Muscle of back (tissue), 11 donors: ENCODE results near the gene SFMBT2. TPM values are rescaled to one million over a fixed set of nuclear protein-coding genes. Genes with fewer than 3 reads are reported as not detected.
"Not testable (repeated sequence)": the region's sequence is repeated elsewhere in the genome, so short reads cannot be mapped to it uniquely, and the experiment has no call there.

ENCODE experiments used
- DNase-seq, 3 donors: peaks; one replicate each; pipeline versions ENCODE4 v3.0.0 to v3.0.0-alpha.2; 2013
- polyA plus RNA-seq, 10 donors: library from polyadenylated mRNA; unstranded; fragments of 120-200 nt; gene quantifications; one replicate each; pipeline ENCODE4 v1.2.1, GENCODE V29; 2013; ENCODE audit not compliant: insufficient read length in 10 of 10

Gene SFMBT2
- polyA plus RNA-seq, 10 donors: 7.0 to 11.4 (median 8.2) TPM

DNA sequence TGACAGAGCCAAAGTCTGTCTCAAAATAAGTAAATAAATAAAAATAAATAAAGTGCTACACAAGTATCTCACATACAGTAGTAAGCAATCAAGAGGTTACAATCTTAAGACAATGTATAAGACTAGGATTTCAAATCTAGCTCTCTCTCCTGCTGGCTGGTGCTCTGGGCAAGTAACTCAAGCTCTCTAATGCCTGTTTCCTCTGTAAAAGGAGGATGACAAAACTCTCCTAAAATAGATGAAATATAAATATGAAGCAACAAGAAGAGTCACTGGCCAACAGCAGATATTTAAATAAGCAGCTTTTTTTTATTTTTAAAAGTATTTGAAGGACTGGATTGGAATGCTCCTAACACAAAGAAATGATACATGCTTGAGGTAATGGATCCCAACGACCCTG lies 7.2 kb downstream of the SFMBT2 start:
- no peak for DNase-seq

DNA sequence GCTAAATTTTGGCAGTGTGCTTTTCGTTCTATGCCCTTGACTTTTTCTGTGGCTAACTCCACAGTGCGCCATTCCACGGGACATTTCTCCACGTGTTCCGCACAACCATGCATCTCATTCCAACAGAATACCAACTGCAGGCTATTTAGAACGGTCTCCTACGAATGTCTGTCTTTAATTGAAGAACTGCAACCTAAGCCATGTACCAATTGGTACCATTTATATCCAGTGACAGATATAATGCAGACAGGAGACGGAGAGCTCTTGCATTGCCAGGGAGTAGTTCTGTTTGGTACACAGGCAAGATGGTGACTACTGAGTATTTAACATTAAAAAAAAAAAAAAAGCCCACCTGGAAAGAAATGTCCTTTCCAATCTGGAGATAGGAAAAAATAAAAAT lies 9.1 kb downstream of the SFMBT2 start:
- no peak for DNase-seq

DNA sequence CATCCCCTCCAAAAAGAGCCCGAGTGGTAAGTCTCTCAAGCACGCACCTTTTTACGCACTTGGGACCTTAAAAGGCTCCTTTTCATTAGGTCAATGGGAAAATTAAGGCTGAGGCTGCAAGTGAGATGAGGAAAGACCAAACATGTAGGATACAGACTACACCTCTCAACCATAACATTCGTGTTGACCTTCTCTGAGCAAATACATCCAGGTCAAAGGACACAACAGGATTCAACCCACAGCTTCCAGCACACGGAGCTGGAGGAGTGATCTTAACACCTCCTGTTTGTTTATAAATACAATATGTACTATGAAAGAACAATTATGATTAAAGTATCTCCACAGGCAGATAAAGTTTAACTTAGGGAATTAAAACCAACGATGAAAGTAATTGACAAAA lies 9.7 kb downstream of the SFMBT2 start:
- DNase-seq: no peak

DNA sequence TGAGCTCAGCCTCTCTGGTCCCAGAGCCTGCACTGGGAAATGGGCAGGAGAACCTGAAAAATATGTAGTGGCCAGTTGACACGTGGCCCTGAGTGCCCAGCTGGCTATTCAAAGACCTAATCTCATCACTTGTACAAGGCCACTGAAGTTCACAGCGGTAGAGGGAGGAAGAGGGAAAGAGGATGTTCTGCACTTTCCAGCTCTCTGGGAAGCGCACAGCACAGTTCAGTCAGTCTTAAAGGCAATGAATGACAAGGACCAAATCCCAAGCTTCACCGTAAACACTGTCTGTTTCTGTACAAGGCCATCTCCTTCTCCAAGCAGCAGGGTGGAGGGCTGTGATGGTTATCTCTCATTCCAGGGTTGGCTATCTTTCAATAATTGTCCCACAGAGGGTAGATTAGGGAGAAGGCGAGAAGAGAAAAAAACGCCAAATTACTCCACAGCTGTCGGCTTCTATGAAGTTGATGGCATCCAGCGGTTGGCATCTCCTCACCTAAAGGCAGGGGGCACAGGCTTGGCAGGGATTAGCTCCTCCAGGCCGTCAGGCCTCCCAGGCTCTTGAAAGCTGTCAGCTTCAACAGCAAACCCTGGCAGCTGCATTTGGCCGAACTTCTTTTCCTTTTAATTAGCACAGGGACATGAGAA lies 10.6 kb downstream of the SFMBT2 start:
- no peak for DNase-seq

DNA sequence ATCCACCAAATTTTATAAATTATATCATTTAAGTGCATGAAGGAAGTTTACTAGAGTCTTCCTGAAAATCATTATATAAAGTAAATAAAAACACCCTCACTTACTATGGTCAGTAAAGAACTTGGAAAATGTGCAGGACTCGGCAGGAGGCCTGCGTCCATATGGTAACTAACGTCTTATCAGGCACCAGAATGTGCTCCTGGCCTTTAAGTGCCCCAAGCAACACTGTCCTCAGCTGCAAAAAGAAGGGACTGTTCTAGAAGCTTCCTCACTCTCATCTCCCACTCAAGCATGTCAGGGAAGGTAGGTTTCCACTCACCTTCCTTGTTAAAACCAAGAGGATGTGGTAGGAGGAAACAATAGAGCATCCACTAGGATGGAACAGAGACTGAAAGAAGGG lies 11.3 kb downstream of the SFMBT2 start:
- DNase-seq: no peak

DNA sequence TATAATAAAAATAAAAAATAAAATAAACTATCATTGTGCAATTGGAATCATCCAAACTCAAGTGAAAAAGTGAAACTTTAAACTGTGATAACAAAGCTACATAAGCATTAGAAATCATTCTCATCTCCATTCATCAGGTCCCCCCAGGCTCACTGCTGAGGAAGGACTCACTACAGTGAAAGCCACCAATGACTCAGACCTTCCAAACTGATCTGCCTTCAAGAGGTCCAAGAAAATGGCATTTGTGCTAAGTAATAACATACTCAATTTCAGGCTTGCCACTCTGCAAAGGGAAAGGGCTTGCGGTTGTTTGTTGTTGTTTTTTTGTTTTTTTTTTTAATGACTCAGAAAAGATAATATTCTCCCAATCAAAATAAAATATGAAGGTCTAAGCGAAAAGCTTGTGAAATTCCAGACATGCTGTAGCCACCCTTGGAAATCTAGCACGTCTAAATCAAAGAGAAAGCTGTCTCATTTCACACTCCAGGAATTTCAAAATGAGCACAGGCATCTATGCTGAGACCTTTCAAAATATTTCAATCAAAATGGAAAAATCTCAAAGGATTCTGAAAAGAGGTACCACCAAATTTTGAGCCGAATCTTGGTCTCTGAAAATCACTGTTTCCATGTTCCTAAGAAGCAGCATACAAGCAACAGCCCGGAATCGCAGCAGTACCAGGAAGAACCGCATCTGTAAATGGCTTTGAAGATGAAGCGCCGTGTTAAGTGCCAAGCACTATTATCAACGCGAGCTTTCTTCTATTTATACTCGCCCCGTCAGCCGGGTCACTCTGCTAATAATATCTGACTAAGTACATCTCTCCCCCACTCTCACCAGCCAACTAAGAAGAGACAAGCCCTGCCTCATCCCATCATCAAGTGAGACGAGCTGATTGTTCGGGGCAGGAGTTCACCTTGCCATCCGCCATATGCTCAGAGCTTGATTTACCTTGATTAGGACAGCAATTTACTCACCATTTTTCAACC lies 13.5 kb downstream of the SFMBT2 start:
- DNase-seq: no peak

DNA sequence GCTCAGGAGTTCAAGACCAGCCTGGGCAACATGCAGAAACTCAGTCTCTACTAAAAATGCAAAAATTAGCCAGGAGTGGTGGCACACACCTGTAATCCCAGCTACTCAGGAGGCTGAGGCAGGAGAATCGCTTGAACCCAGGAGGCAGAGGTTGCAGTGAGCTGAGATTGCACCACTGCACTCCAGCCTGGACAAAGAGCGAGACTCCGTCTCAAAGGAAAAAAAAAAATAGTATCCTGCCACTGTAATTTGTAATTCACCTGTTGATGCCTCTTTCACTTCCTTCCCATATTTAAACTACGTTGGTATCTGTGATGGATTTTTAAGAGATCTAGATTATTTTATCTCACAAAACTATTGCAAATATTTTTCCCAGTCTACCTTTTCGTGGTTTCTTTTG lies 18.5 kb downstream of the SFMBT2 start:
- DNase-seq: not testable (repeated sequence)

DNA sequence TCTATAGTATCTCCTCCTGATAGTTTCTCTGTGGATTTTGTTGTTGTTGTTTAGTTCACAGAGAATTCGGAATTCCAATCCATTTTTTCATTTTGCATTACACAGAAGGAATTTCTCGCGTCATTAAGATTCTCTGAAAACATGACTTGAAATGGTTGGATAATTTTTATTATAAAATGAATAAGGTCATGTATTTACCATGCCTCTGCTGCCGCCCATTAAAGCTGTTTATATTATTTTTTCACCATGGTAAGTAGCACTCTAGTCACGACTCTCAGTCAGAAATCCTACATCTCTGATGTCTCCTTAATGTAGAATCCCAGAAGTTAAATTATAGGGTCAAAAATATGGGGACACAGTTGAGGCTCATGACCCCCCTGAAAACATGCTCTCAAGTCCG lies 19.1 kb downstream of the SFMBT2 start:
- no peak for DNase-seq

DNA sequence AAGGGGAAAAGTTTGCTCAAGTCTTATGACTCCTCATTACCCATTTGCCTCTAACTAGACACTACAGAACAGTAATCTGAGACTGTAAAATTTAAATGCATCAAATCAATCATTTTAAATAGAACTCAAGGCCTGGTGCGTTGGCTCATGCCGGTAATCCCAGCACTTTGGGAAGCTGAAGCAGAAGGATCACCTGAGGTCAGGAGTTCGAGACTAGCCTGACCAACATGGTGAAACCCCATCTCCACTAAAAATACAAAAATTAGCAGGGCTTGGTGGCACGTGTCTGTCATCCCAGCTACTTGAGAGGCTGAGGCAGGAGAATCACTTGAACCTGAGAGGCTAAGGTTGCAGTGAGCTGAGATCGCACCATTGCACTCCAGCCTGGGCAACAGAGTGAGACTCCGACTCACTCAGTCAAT lies 20.1 kb downstream of the SFMBT2 start:
- DNase-seq: not testable (repeated sequence)

DNA sequence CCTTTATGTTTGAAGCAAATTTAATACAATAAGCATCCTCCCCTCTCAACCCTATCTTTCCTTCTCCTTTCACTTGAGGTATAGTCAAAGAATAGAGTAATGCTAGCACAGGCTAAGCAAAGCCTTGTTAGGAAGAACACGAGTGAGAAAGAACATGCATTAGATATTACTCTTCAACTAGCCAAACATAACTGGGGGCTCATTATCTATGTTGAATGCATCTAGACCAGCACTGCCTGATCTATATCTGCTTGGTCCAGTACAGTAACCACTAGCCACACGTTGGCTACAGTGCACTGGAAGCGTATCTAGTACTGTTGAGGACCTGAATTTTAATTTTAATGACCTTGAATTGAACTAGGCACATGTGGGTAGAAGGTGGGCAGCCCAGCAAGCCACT lies 21.0 kb downstream of the SFMBT2 start:
- DNase-seq: no peak

DNA sequence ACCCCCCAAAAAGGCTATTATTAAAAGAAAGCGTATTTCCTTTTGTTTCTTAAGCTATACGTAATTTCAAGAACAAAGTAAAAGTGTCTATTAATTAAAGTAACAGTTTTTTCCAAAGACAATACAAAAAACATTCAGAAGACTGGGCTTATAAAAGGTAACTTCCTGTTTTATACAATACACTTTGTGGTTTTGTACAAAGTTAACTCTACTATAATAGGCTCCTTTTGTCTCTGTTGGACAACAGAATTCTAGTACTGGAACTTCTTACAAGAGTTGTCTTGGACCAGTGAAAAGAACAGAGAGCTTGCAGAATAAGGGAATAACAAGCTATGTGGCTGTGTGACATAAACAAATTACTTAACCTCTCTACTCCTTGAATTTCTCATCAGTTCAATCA lies 21.5 kb downstream of the SFMBT2 start:
- DNase-seq: no peak

DNA sequence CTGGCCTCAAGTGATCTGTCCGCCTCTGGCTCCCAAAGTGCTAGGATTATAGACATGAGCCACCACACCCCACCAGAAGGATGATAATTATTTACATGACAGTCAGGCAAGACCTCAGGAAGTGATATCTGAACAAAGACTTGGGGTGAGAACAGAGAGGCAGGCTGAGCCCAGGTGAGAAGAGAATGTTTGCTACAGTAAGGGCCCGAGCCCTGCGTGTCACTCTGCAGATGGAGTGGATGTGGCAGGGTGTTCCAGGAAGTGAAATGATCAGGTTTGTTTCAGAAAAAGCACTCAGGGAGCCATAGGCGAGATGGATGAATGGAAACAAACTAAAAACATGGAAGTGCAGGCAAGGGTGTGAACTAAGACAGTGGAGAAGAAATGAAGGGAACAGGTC lies 22.2 kb downstream of the SFMBT2 start:
- DNase-seq: no peak

DNA sequence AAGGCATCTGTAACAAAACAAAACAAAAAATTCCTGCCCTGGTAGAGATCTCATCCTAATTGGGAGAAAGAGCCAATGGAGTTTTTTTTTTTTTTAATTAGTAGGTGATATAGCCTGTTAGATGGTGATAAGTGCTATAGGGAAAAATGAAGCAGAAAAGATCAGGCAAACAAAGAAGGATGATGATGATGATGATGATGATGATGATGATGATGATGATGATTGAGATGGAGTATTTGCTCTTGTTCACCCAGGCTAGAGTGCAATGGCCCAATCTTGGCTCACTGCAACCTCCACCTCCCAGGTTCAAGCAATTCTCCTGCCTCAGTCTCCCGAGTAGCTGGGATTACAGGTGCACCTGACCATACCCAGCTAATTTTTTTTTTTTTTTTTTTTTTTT lies 22.7 kb downstream of the SFMBT2 start:
- not testable (repeated sequence) for DNase-seq

DNA sequence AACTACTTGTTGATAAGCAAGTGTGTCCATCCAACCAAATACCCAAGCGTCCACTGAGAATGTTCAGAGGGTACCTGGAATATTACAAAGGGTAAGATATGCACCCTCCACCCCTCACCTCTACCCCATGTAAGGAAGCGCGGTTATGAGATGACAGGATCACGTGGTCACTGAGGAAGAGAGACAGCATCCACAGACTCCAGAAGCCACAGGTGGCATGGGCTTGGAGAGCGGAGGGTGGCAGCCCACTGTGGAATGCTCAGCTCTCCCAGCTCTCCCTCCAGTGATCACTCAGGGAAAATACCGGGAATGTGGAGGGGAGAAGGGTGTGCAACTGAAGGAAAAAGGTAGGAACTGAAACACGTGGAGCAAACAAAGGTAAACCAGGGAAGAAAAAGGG lies 25.7 kb downstream of the SFMBT2 start:
- no peak for DNase-seq

DNA sequence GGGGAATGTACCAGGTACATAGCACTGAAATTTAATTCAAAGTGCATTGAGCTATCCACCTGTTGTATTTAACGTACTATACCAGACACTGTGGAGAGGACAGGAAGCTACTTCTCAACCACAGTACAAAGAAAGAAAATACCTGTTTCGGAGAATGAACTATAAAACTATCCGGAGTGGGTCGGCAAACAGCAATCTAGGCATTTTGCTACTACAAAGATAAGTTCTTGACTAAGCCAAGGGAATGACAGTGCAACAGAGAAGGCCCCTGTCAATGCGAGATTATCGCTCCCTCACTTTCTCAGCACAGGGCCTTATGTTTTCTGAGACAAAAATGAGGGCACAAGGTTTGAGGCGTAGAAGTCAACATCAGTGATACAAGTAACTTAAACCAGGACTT lies 27.4 kb downstream of the SFMBT2 start:
- no peak for DNase-seq

DNA sequence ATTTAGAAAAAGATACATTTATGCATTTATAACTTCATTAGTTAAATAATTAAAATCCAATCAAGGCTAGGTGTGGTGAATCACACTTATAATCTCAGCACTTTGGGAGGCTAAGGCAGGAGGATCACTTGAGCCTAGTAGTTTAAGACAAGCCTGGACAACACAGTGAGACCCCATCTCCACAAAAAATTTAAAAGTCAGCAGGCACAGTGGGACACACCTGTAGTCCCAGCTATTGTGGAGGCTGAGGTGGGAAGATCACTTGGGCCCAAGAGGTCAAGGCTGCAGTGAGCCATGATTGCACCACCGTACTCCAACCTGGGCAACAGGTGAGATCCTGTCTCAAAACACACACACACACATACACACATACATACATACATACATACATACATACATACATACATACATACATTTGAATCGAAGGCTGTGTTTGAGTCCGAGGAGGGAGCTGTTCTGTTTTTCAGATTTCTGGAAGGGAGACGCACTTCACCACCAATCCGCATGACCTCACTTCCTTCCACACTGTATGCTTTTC lies 30.1 kb downstream of the SFMBT2 start:
- DNase-seq: no peak

DNA sequence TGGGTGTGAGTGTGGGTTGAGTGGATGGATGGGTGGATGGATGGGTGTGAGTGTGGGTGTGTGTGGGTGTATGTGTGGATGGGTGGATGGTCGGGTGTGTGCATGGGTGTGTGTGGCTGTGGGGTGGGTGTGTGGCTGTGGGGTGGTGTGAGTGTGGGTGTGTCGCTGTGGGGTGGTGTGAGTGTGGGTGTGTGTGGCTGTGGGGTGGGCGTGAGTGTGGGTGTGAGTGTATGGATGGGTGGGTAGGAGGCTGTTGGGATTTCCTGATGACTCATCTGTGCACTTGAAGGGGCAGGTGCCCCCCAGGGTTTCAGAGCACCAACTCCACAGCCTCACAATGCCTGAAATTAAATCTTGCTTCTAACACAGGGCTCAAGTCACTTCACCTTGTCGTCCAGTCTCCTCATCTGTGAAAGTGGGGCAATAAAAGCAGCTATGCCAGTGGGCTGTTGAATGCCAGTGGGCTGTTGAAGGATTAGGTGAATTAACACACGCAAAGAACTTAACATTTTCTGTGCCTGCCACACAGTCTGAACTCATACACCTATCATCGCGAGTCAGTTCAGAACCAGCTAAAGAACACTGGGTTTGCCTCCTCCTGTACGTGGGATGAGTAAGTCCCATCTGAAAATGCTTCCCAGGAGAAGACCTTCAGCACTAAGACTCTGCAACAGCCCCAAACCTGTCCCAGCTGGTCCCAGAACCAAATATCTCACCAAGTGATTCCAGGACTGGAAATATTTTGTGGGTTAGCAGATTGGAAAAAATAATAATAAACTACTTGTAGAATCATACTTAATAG lies 32.0 kb downstream of the SFMBT2 start:
- no peak for DNase-seq

DNA sequence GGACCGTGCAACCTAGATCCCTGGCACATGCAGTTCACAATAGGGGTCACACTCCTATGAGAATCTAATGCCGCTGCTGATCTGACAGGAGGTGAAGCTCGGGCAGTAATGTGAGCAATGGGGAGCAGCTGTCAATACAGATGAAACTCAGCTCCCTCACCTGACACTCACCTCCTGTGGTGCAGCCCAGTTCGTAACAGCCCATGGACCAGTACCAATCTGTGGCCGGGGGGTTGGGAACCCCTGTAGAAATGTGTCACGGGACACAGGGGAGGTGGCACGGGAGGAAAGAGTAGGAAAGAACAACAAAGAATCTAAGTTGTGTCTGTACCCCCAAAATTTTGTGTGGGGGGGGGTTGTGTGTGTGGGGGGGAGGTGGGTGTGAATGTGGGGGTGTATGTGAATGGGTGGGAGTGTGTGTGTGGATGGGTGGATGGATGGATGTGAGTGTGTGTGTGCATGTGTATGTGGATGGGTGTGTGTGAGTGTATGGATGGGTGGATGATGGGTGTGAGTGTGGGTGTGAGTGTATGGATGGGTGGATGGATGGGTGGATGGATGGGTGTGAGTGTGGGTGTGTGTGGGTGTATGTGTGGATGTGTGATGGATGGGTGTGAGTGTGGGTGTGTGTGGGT lies 33.1 kb downstream of the SFMBT2 start:
- no peak for DNase-seq

DNA sequence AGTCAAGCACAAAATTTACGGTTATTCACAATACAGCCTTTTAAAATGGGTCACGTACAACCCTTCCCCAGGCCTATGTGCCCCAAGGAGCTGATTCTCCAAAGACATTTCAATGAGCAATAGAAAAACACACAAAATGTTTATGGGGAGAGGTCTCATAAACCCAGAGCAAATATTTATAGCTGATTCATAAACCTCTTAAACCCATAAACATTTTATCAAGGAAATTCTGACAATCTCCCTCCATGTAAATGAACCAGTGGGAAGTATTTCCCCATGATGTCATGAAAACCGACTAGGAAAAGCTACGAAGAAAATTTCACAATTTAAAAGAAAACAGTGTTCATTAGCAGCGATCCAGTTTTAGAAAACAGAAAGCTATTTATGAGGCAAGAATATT lies 36.0 kb downstream of the SFMBT2 start:
- no peak for DNase-seq

DNA sequence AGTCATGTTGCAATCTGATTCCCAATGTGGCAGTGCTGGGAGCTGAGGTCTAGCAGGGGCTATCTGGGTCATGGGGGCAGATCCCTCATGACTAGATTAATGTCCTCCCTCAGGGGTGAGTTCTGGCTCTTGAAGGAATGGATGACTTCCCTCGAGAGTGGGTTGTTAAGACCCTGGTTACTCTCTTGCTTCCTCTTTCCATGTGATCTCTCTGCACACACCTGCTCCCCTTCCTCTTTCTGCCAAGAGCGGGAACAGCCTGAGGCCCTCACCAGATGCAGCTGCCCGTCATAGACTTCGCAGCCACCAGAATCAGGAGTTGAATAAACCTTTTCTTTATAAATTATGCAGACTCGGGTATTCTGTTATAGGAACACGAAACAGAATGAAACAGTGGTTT lies 37.8 kb downstream of the SFMBT2 start:
- no peak for DNase-seq

DNA sequence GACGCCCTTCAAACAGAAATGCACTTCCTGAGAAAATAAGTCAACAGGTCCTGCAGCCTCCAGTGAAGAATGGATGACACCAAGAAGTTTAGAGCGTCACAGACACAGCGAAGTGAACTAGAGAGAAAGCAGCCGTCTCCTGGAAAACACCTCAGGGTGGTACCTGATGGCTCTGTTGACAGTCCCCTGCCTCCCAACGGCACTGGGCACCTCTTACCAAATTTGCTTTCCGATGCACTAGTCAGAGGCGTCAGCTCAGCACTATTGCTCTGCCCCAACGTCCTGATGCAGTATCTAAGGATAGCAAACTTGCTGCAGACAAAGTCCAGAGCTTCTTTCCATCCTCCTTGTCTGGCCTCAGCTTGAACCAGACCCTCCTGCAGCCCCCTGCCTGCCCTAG lies 38.3 kb downstream of the SFMBT2 start:
- DNase-seq: no peak

DNA sequence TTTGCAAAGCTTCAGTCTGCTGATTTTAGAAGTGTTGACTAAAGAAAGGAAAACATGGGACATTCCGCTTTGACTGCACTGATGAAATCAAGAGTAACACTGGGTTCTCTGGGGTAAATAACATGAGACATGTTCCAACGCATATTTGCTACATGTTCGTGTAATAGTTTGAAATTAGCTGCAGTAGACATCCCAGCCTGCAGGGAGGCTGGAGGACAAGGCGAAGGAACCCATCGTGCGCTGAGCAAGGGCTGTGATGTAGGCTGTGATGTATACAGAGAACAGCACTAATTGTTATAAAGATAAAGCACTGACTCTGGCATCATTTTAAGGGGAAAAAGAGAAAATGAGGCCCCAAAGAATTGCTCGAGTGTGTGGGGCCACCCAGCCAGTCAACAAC lies 40.3 kb downstream of the SFMBT2 start:
- no peak for DNase-seq
